WI38 (cell line): ENCODE measurements around the gene TMEM126A.

ENCODE experiments used
- H3K4me3 ChIP-seq: 2 replicates; pipeline ENCODE4 v1.5.1; 2011; ENCODE audit warnings: low read depth, mild to moderate bottlenecking, control low read depth, low read length
- TF ChIP-seq, protein P1 (sequence below): IDR thresholded peaks from 2 replicates; pipeline ENCODE4 v1.5.1; 2012; ENCODE audit warnings: low read depth, mild to moderate bottlenecking, control low read depth, low read length

The TMEM126A gene

DNA sequence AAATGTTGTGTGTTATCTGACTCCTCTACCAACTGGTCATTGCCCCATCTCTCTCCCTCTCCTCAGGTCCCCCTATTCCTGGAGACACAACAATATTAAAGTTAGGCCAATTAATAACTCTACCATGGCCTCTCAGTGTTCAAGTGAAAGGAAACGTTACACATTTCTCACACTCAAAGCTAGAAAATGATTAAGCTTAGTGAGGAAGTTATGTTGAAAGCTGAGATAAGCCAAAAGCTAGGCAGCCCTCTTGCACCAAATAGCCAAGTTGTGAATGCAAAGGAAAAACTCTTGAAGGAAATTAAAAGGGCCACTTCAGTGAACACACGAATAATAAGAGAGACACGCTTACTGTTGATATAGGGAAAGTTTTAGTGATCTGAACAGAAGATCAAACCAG, 27.5 kb upstream of the TMEM126A start:
- TF ChIP-seq, protein P1, sequence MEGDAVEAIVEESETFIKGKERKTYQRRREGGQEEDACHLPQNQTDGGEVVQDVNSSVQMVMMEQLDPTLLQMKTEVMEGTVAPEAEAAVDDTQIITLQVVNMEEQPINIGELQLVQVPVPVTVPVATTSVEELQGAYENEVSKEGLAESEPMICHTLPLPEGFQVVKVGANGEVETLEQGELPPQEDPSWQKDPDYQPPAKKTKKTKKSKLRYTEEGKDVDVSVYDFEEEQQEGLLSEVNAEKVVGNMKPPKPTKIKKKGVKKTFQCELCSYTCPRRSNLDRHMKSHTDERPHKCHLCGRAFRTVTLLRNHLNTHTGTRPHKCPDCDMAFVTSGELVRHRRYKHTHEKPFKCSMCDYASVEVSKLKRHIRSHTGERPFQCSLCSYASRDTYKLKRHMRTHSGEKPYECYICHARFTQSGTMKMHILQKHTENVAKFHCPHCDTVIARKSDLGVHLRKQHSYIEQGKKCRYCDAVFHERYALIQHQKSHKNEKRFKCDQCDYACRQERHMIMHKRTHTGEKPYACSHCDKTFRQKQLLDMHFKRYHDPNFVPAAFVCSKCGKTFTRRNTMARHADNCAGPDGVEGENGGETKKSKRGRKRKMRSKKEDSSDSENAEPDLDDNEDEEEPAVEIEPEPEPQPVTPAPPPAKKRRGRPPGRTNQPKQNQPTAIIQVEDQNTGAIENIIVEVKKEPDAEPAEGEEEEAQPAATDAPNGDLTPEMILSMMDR = no peak
- no peak overlapping the region for H3K4me3 ChIP-seq

- peak overlapping the region; percentile 92 for H3K4me3 ChIP-seq
- TF ChIP-seq, protein P1 = no peak
Measured at GRCh38 chr11:85626496-85626895, 21.3 kb upstream of the TMEM126A start.

DNA sequence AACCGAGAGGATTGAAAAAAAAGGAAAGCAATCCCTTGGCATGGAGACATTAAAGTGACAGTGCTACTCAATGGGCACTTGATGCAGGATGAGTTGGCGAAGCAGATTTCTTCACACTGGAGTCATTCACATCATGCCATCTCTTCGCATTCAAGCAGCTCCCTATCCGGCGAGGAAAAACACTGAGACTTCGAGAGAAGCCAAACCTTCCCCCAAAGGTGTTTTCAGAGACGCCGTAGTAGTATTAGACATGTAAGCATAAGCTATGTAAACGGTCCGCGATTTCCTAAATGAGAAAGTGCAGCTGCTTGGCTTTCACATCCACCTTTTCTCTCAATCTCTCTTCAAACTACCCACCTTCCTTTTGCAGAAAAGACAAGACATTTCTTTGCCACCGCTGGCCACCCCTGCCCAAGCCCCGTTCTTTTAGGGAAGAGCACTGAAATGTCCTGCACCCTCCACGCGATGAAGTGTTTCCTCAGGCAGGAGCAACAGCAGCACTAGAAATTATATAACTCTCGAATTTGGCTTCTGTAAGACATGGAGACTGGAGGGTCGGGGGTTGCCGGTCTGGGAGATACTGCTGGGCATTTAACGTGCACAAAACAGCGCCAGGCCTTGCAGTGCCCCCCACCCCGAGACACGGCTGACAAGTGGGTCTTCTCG, 20.3 kb upstream of the TMEM126A start, which contains the start of gene DLG2:
TSS of gene DLG2 (minus strand) at position 13 of the 666 bp plus-strand sequence.
- H3K4me3 ChIP-seq = peak within 1 kb of the TSS; percentile 92

DNA sequence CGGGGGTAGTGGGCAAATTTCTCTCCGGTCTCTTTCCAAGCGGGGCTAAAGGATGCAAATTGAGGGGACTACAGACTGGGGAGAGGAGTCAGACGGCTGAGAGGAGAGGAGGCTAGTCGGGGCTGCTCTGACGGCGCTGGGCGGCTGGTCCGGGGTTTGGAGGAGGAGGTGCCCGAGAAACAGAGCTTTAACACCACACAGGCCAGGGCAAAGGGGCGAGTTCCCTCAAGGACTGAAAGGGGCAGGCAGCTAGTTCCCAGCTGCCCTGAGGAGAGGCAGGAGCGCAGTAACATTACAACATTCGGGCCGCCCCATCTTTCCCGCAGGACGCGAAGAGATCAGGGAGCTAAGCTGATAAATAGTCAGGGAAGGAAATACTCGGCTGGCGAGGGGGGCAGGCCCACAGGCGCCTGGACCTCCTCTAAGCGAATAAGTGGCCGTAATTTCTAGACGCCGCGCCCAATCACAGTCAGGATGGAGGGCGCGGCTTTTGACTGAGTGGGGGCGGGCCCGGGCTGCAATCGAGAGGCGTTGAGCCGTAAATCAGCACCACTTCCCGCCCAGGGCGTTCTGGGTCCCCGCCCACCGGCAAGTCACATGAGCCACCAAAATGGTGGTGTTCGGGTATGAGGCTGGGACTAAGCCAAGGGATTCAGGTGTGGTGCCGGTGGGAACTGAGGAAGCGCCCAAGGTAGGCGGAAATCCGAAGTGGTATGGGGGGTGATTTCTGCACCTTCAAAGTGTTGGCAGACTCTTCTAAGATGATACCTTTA, 19.6 kb upstream of the TMEM126A start, which contains the start of gene TMEM126B:
TSS of gene TMEM126B (plus strand) at position 596 of the 773 bp plus-strand sequence. CDS start at position 611, 15 bp downstream.
- TF ChIP-seq, protein P1 = no peak
- peak within 1 kb of the TSS; percentile 92 for H3K4me3 ChIP-seq

More for the DNA sequence above, 20.3 kb upstream of the TMEM126A start, which contains the start of gene DLG2:
- TF ChIP-seq, protein P1 = no peak

GRCh38 chr11:85628771-85629341, 18.9 kb upstream of the TMEM126A start:
- TF ChIP-seq, protein P1 = no peak
- peak overlapping the region; percentile 92 for H3K4me3 ChIP-seq

DNA sequence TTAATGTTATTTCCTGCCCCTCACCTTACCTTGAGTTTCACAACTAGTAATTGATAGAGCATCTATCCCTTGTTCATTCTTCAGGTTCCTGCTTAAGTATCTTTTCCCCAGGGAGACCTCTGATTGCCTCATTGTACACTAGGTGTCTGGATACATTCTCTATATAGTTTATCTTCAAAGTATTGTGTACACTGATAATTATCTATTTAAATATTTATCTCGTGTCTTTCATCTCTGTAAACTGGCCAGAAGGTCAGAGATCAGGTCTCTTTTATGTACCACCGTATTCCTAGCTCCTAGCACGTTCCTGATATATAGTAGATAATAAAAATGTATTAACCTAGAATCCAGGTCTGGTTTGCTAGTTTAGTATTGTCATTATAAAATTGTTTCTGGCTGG, 13.0 kb upstream of the TMEM126A start:
- TF ChIP-seq, protein P1 = no peak

More for the DNA sequence above, 13.0 kb upstream of the TMEM126A start:
- no peak overlapping the region for H3K4me3 ChIP-seq
